H4 (cell line): Measurements from ENCODE around the gene ATP6V0A1. TPM values are rescaled to one million over a fixed set of nuclear protein-coding genes. Genes with fewer than 3 reads are reported as not detected.

ENCODE experiments used
- DNase-seq: peaks from one replicate; pipeline ENCODE4 v3.0.0-alpha.2; 2015; ENCODE audit warnings: low spot score
- total RNA-seq: library from RNA; depleted of rRNA; stranded (reverse); fragments of >200 nt; shearing (Covaris generic); gene quantifications from 2 replicates; pipeline ENCODE4 v1.2.3, GENCODE V29; 2014; rRNA removed

Gene ATP6V0A1
- total RNA-seq, 1 experiment from 2014 or later, result 21.5 TPM

DNA sequence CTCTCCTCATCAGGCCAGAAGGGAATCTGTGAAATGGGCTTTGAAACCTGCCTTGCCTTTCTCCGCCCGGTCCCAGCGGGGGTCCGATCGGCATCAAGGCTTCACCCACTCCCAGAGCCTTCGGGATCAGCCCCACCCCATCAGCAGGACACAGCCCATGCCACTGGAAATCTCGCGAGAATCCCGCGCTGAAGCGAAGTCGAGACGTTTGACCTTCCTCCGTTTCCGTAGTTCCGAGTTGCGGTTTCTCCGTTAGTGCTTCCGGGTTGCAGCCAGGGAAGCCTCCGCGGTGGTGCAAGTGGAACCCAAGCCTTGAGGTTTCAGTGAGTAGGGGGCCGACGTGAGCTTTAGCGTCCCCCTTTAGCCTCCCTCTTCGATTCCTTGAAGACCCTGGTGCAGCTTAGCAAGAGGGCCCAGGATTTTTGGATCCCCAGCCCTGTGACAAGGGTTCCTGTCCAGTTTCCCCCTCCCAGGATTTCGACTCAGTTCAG, 103.3 kb downstream of the ATP6V0A1 start, which contains the start of gene COASY:
TSS of gene COASY (plus strand) at position 252 of the 491 bp plus-strand sequence. CDS start 475 bp downstream, outside the sequence.
- peak; percentile 95 for DNase-seq

DNA sequence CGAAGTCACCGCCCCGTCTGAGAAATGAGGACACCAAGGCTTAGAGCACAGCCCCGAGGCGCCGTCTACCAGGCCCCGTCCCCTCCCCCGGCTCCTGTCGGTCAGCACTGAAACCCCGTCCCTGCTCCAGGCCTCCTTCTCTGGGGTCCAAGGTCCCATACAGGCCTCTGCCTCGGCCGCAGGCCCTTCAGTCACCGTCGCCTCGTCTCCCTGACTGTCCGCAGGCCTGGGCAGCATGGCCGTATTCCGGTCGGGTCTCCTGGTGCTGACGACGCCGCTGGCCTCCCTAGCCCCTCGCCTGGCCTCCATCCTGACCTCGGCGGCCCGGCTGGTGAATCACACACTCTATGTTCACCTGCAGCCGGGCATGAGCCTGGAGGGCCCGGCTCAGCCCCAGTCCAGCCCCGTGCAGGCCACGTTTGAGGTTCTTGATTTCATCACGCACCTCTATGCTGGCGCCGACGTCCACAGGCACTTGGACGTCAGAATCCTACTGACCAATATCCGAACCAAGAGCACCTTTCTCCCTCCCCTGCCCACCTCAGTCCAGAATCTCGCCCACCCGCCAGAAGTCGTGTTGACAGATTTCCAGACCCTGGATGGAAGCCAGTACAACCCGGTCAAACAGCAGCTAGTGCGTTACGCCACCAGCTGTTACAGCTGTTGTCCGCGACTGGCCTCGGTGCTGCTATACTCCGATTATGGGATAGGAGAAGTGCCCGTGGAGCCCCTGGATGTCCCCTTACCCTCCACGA, 103.9 kb downstream of the ATP6V0A1 start:
- DNase-seq, result no peak

DNA sequence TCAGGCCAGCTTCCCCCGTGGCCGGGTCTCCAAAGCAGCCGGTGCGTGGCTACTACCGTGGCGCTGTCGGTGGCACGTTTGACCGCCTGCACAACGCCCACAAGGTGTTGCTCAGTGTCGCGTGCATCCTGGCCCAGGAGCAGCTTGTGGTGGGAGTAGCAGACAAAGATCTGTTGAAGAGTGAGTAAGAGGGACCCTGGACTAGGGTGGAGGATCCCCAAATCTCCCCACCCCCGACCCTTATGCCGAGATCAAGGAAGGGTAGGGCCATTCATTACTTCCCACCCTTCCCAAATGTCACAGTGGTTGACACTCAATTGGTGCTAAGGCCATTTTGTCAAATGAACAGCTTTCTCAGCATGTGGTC, 104.4 kb downstream of the ATP6V0A1 start:
- DNase-seq, result no peak

- peak; percentile 40 for DNase-seq
Observed at GRCh38 chr17:42563543-42563942, 104.9 kb downstream of the ATP6V0A1 start.

DNA sequence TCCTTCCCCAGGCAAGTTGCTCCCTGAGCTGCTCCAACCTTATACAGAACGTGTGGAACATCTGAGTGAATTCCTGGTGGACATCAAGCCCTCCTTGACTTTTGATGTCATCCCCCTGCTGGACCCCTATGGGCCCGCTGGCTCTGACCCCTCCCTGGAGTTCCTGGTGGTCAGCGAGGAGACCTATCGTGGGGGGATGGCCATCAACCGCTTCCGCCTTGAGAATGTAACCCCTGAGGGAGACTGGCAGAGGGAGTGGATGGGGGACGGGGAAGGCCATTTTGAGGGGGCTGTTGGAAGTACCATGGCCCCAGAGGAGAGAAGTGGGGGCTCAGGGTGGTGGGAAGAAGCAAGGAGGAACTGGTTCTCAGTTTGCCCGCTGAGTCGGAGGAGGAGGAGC, 105.3 kb downstream of the ATP6V0A1 start:
- no peak for DNase-seq

GRCh38 chr17:42564815-42565522, 106.3 kb downstream of the ATP6V0A1 start:
- no peak for DNase-seq

- DNase-seq, result no peak
Observed at GRCh38 chr17:42565523-42566214, 107.0 kb downstream of the ATP6V0A1 start.

- DNase-seq, result no peak
Observed at GRCh38 chr17:42566215-42566882, 107.7 kb downstream of the ATP6V0A1 start.

DNA sequence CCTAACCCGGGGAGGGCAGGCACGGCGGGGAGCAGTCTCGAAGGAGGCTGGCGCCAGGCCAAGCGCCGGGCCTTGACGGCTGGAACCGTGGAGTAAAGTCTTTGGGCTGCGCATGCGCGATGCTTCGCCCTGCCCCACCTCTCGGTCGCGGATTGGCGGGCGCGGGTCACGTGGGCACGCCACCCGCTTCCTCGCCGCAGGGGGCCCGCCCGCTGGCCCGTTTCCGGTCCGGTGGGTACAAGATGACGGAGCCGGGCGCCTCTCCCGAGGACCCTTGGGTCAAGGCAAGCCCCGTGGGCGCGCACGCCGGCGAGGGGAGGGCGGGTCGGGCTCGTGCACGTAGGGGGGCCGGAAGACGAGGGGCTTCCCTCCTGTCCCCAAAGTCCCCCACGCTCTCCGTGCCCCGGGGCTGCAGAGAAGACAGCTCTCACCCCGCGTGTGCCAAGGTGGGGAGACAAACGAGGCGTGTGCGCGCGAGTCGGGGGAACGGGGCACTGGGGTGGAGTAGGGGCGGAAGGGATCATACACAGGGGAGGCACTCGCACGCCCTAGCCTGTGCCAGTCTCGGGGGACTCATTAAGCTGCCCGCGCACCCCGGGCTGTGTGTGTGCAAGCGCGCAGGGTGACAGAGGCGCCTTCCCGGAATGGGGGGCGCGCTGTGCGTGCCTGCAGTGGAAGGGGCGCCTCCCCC, 108.3 kb downstream of the ATP6V0A1 start, which contains the start of gene MLX:
TSS of gene MLX (plus strand) at position 218 of the 691 bp plus-strand sequence. CDS start at position 243, 25 bp downstream.
- DNase-seq, result peak; percentile 85

DNA sequence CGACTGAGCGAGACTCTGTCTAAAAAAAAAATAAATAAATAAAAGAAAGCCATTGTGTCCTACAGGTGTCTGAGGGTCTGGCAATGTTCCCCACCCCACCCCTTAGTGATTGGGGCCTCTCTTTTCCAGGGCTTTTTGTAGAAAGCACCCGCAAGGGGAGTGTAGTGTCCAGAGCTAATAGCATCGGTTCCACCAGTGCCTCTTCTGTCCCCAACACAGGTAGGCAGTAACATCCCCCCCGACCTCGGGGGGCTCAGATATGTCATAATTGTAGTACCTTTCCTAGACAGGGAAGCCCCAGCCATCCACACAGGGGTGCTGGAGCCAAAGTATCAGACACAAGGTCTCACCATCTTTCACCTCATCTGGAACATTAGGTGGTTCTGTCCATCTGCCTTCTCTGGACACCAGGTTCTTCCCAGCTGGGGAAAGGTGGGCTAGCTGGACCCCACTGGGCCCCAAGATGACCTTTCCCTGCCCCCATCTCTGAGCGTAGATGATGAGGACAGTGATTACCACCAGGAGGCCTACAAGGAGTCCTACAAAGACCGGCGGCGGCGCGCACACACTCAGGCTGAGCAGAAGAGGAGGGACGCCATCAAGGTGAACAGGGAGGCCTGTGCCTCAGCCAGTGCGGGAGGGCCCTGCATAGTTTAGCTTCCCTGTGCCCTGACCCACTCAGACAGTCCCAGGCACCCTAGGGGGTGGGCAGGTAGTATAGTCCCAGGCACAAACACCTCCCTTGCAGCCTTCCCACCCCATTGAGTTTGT, 109.8 kb downstream of the ATP6V0A1 start:
- DNase-seq, result no peak

DNA sequence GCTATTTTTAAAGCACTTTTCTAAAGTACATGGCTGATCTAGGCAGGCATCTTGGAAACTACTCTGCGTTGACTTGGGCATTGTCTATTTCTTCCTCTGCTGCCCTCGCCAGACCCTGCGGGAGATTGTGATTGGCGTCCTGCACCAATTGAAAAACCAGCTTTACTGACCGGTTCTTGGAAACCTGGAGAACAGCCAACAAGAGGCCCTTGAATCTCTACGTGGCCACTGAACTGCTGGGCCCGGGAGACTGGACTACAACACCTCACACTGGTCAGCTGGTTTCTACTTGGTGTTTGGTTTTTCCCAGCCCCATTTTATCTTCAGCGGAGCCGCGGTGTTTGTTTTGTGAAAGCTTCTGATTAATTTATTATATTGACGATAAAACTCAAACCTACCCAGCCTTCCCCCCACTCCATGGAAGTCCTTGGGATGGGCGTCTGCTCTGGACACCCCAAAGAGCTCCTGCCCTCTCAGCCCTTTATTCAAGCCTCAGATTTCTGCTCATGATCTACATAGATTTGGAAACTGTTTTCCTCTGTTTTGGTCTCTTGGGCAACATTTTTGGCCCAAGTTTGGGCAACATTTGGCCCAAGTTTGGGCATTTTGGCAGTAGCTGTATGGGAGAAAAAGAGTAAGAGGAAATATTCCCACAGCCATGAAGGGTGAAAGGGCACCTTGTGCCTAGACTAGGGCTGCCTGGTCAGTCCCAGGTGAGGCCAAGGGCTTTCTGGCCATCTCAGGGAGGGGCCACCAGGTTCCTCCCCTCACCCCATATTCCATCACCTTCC, 113.0 kb downstream of the ATP6V0A1 start:
- no peak for DNase-seq

Other genes with a start within 250 kb of the ATP6V0A1 start
- gene STAT5B, start 182.5 kb upstream of the ATP6V0A1 start, total RNA-seq, result 13.7 and 25.0 TPM in 2 replicates
- 0.35 and 0.41 TPM in 2 replicates for gene STAT5A, start 170.4 kb upstream of the ATP6V0A1 start, total RNA-seq
- gene STAT3, start 70.4 kb upstream of the ATP6V0A1 start, total RNA-seq, result 72.6 and 77.5 TPM in 2 replicates
- 53.8 and 69.6 TPM in 2 replicates for gene CAVIN1, start 35.6 kb upstream of the ATP6V0A1 start, total RNA-seq
- 18.7 and 35.1 TPM in 2 replicates for gene NAGLU, start 77.4 kb downstream of the ATP6V0A1 start, total RNA-seq
- gene HSD17B1, start 94.0 kb downstream of the ATP6V0A1 start, total RNA-seq, result 0.47 and 0.48 TPM in 2 replicates
- 26.8 and 31.9 TPM in 2 replicates for gene COASY, start 103.3 kb downstream of the ATP6V0A1 start, total RNA-seq
- 23.2 and 31.9 TPM in 2 replicates for gene MLX, start 108.2 kb downstream of the ATP6V0A1 start, total RNA-seq
- 11.9 and 12.6 TPM in 2 replicates for gene PSMC3IP, start 118.9 kb downstream of the ATP6V0A1 start, total RNA-seq
- 28.7 and 49.5 TPM in 2 replicates for gene RETREG3, start 150.5 kb downstream of the ATP6V0A1 start, total RNA-seq
- gene TUBG1, start 150.8 kb downstream of the ATP6V0A1 start, total RNA-seq, result 74.3 and 92.3 TPM in 2 replicates
- gene TUBG2, start 200.4 kb downstream of the ATP6V0A1 start, total RNA-seq, result 5.5 and 7.5 TPM in 2 replicates
- gene PLEKHH3, start 218.1 kb downstream of the ATP6V0A1 start, total RNA-seq, result 3.3 and 5.9 TPM in 2 replicates
- gene CCR10, start 223.0 kb downstream of the ATP6V0A1 start, total RNA-seq, result 0.23 and 0.74 TPM in 2 replicates
- gene CNTNAP1, start 223.7 kb downstream of the ATP6V0A1 start, total RNA-seq, result 6.7 and 7.0 TPM in 2 replicates